ENCODE data around the gene ANKS1A. TPM values are rescaled to one million over a fixed set of nuclear protein-coding genes. Genes with fewer than 3 reads are reported as not detected.

ANKS1A gene
- total RNA-seq, 2 experiments from 2014 or later: 6.0 to 6.7 TPM

- TF ChIP-seq CTCF (IDR thresholded peaks at IDR 0.05): no peak
- intact Hi-C loops (cut with micrococcal nuclease): no loop called here
- H3K4me1 Mint-ChIP-seq (ENCODE audit: low read depth): peaks cover 17% of the 10 kb centered on the region
- H3K27me3 Mint-ChIP-seq: no peaks in the 10 kb centered on the region
- ChIA-PET CTCF (no interaction called here), POLR2A (no interaction called here)
- H3K36me3 Mint-ChIP-seq (ENCODE audit: low read depth): no peaks in the 10 kb centered on the region
- no peak overlapping the region for H3K27ac Mint-ChIP-seq
- no peak overlapping the region for H3K4me3 Mint-ChIP-seq
- DNase-seq: no peak
- H3K9me3 Mint-ChIP-seq: no peaks in the 10 kb centered on the region
- no peak for ATAC-seq
Measured at GRCh38 chr6:34958734-34959133, 69.7 kb downstream of the ANKS1A start.

GRCh38 chr6:34959224-34959623 lies 70.2 kb downstream of the ANKS1A start:
- CTCF ChIA-PET: no interaction called here

GRCh38 chr6:34961082-34961481 lies 72.0 kb downstream of the ANKS1A start:
- CTCF ChIA-PET: interaction anchor here (1.8 kb wide), 1 partner anchor 26 kb away, joined by 7 read pairs; no protein-coding TSS in a partner anchor

More at GRCh38 chr6:34959224-34959623, 70.2 kb downstream of the ANKS1A start:
- no peak for TF ChIP-seq CTCF (IDR thresholded peaks at IDR 0.05)
- Mint-ChIP-seq H3K27ac (no peak overlapping the region), H3K9me3 (no peaks in the 10 kb centered on the region), H3K4me1 (ENCODE audit: low read depth) (peaks cover 14% of the 10 kb centered on the region), H3K36me3 (ENCODE audit: low read depth) (no peaks in the 10 kb centered on the region), H3K4me3 (no peak overlapping the region), H3K27me3 (no peaks in the 10 kb centered on the region)
- intact Hi-C loops (cut with micrococcal nuclease): no loop called here
- ATAC-seq: no peak
- POLR2A ChIA-PET: interaction anchor here (1.7 kb wide), 1 partner anchor 8 kb away, joined by 5 read pairs; no protein-coding TSS in a partner anchor
- DNase-seq: no peak

GRCh38 chr6:34961574-34961973 lies 72.5 kb downstream of the ANKS1A start:
- intact Hi-C loops (cut with micrococcal nuclease): no loop called here
- ATAC-seq (no peak), DNase-seq (no peak)
- H3K27me3 Mint-ChIP-seq: no peaks in the 10 kb centered on the region
- H3K36me3 Mint-ChIP-seq (ENCODE audit: low read depth): no peaks in the 10 kb centered on the region
- H3K4me3 Mint-ChIP-seq: no peak overlapping the region
- H3K9me3 Mint-ChIP-seq: no peaks in the 10 kb centered on the region
- TF ChIP-seq CTCF (IDR thresholded peaks at IDR 0.05): no peak
- POLR2A ChIA-PET: no interaction called here
- H3K4me1 Mint-ChIP-seq (ENCODE audit: low read depth): peaks cover 5% of the 10 kb centered on the region
- no peak overlapping the region for H3K27ac Mint-ChIP-seq
- CTCF ChIA-PET: interaction anchor here (1.8 kb wide), 1 partner anchor 26 kb away, joined by 7 read pairs; no protein-coding TSS in a partner anchor

More at GRCh38 chr6:34961082-34961481, 72.0 kb downstream of the ANKS1A start:
- H3K4me1 Mint-ChIP-seq (ENCODE audit: low read depth): peaks cover 7% of the 10 kb centered on the region
- ATAC-seq: no peak
- no peak overlapping the region for H3K4me3 Mint-ChIP-seq
- H3K27ac Mint-ChIP-seq: no peak overlapping the region
- no peaks in the 10 kb centered on the region for H3K9me3 Mint-ChIP-seq
- no peaks in the 10 kb centered on the region for H3K27me3 Mint-ChIP-seq
- no peaks in the 10 kb centered on the region for H3K36me3 Mint-ChIP-seq (ENCODE audit: low read depth)
- DNase-seq: no peak
- POLR2A ChIA-PET: interaction anchor here (1.7 kb wide), 1 partner anchor 10 kb away, joined by 5 read pairs; no protein-coding TSS in a partner anchor
- intact Hi-C loops (cut with micrococcal nuclease): no loop called here
- TF ChIP-seq CTCF (IDR thresholded peaks at IDR 0.05): no peak

- no peak for ATAC-seq
- H3K4me3 Mint-ChIP-seq: no peak overlapping the region
- no peaks in the 10 kb centered on the region for H3K27me3 Mint-ChIP-seq
- no peak for TF ChIP-seq CTCF (IDR thresholded peaks at IDR 0.05)
- H3K4me1 Mint-ChIP-seq (ENCODE audit: low read depth): peaks cover 3% of the 10 kb centered on the region
- no peaks in the 10 kb centered on the region for H3K36me3 Mint-ChIP-seq (ENCODE audit: low read depth)
- POLR2A ChIA-PET: interaction anchor here (0.6 kb wide), 1 partner anchor 207 kb away, joined by 4 read pairs; no protein-coding TSS in a partner anchor
- DNase-seq: no peak
- intact Hi-C loops (cut with micrococcal nuclease): no loop called here
- no peak overlapping the region for H3K27ac Mint-ChIP-seq
- CTCF ChIA-PET: no interaction called here
- no peaks in the 10 kb centered on the region for H3K9me3 Mint-ChIP-seq
Measured at GRCh38 chr6:34964564-34964963, 75.5 kb downstream of the ANKS1A start.

Data from activated CD8-positive, alpha-beta T cell treated with anti-CD3 and anti-CD28 coated beads for 36 hours (primary cell).